ENCODE measurements around the gene TMEM74B.

The TMEM74B gene

DNA sequence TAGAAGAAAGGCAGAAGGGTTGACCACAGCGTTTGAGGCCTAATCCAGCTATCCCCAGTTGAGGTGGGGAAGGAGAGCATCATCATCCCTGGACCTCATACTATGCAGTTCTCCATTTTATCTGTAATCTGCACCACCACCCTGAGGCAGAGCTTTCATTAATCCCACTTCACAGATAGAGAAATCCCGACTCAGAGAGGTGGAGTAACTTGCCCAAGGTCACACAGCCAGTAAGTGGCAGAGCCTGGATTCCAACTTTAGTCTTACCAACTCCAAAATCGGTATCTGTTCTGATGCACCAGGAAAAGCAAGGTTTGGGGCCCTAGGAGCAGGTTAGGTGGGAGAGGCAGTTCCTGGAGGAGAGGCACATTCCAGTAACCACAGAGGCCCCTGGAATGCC lies 6.7 kb downstream of the TMEM74B start:
- TF ChIP-seq, protein P1, sequence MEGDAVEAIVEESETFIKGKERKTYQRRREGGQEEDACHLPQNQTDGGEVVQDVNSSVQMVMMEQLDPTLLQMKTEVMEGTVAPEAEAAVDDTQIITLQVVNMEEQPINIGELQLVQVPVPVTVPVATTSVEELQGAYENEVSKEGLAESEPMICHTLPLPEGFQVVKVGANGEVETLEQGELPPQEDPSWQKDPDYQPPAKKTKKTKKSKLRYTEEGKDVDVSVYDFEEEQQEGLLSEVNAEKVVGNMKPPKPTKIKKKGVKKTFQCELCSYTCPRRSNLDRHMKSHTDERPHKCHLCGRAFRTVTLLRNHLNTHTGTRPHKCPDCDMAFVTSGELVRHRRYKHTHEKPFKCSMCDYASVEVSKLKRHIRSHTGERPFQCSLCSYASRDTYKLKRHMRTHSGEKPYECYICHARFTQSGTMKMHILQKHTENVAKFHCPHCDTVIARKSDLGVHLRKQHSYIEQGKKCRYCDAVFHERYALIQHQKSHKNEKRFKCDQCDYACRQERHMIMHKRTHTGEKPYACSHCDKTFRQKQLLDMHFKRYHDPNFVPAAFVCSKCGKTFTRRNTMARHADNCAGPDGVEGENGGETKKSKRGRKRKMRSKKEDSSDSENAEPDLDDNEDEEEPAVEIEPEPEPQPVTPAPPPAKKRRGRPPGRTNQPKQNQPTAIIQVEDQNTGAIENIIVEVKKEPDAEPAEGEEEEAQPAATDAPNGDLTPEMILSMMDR (IDR thresholded peaks at IDR 0.05; ENCODE audit: low read depth, low read length) = no peak
- H3K27me3 ChIP-seq = 0 out of 2 replicates have a peak, but pooled peaks cover 3% of the 10 kb centered on the region
- H3K4me3 ChIP-seq (ENCODE audit: low read depth, low read length) = no peak overlapping the region
- H3K4me1 ChIP-seq = no peaks in the 10 kb centered on the region
- H3K9me3 ChIP-seq = no peaks in the 10 kb centered on the region
- DNase-seq = no peak
- no peaks in the 10 kb centered on the region for H3K36me3 ChIP-seq

DNA sequence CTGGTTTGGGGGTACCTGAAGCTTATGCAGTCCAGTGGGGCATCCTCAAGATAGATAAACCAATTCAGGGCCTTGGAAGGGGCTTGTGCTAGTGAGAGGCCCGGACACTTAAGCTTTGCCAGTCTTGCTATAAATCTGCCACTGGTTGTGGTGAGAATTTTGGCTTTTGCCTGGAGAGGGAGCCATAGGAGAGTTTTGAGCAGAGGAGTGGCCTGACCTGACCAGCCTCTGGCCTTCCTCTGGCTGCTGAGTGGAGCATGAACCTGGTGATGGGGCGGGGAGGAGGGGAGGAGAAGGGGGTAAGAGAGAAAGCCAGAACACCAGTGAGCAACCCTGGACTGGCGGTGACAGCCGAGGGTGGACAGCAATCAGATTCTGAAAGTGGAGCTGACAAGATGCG lies 7.1 kb downstream of the TMEM74B start:
- Histone ChIP-seq H3K4me3 (ENCODE audit: low read depth, low read length) (no peak overlapping the region), H3K4me1 (no peaks in the 10 kb centered on the region), H3K9me3 (no peaks in the 10 kb centered on the region), H3K27me3 (no peaks in the 10 kb centered on the region), H3K36me3 (no peaks in the 10 kb centered on the region)
- TF ChIP-seq, protein P1 (IDR thresholded peaks at IDR 0.05; ENCODE audit: low read depth, low read length) = no peak
- DNase-seq = no peak

DNA sequence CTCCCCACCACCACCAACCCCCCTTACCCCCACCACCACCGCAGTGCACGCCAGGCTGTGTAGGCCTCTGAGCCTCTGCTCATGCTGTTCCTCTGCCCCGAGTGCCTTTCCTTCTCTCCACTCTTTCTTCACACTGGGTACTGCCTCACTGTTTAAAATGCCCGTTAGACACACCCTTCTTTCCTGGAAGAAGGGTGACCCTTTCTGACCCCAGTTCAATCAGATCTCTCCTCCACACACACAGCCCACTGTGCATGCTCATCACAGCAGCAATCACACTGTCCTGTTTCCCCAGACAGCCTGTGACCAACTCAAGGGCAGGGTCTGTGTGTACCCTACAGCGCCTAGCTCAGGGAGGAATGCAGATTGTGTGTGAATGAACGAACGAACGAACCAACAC lies 10.0 kb downstream of the TMEM74B start:
- Histone ChIP-seq H3K36me3 (no peaks in the 10 kb centered on the region), H3K9me3 (no peaks in the 10 kb centered on the region), H3K4me1 (no peaks in the 10 kb centered on the region), H3K4me3 (ENCODE audit: low read depth, low read length) (no peak overlapping the region), H3K27me3 (no peaks in the 10 kb centered on the region)
- DNase-seq = no peak
- TF ChIP-seq, protein P1 (IDR thresholded peaks at IDR 0.05; ENCODE audit: low read depth, low read length) = no peak

DNA sequence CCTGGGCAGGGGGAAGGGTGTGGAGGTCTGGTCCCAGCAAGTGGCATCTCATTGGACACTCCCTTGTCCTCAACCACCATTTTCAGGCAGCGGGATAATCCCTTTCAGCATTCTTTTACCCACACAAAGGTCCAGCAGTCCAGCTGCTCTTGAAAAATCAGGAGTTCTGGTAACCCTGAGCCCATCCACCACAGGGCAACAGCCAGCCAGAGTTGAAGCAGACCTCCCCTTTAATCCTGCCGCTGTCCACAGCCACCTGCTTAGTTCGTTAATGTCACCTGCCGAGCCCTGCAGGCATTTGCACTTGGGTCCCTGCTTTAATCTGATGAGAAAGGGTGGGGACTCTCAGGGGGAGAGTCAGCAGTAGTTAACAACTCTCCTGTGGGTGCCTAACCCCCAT lies 11.1 kb downstream of the TMEM74B start:
- no peak for DNase-seq
- no peaks in the 10 kb centered on the region for H3K9me3 ChIP-seq
- TF ChIP-seq, protein P1 (IDR thresholded peaks at IDR 0.05; ENCODE audit: low read depth, low read length) = no peak
- no peaks in the 10 kb centered on the region for H3K27me3 ChIP-seq
- H3K36me3 ChIP-seq = no peaks in the 10 kb centered on the region
- H3K4me3 ChIP-seq (ENCODE audit: low read depth, low read length) = no peak overlapping the region
- H3K4me1 ChIP-seq = no peaks in the 10 kb centered on the region

DNA sequence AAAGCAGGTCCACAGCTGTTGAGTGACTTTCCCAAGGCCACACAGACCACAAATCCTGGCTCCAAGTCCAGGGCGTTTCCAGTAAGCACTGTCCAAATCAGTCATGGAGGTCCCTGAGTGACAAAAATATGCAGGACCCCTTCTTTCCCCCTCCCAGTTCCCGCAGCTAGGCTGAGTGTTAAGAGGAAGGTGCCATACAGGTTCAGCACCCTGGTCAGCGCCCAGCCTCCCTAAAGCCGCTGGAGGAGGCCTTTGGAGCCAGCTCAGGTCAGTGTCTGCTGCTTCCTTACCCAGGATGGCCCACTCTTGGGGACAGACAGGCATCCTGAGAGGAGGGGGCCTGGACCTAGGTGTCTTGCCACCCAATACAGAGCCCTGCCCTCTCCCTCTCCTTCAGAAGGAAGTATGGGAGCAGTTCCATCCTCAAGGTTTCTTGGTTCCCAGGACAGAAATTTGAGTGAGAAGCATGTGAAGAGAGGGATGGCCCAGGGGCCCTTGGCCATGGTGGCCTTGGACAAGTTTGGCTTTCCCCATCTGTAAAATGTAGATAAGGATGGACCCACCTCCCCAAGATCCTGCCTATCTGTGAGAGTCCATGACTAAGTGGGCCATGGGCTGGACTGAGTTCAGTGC lies 13.2 kb downstream of the TMEM74B start:
- Histone ChIP-seq H3K4me3 (ENCODE audit: low read depth, low read length) (no peak overlapping the region), H3K36me3 (no peaks in the 10 kb centered on the region), H3K9me3 (no peaks in the 10 kb centered on the region), H3K4me1 (no peaks in the 10 kb centered on the region), H3K27me3 (no peaks in the 10 kb centered on the region)
- TF ChIP-seq, protein P1 (IDR thresholded peaks at IDR 0.05; ENCODE audit: low read depth, low read length) = no peak
- DNase-seq = no peak

DNA sequence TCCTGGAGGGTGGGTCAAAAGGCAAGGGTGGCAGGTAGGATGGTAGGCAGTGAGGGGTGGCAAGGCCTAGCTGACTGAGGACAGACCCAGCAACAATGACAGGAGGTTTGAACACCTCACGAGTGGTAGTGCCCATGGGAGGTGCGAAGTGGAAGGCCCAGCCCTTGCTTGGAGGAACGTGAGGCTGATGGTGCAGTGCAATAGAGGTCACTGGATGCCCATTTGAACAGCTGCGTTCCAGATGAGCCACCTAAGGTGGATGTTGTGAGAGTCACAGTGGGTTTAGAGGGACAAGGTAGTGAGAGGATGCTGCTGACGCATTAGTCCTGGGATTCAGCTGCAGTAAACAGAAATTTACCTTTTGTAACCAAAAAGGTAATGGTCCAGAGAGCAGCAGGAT lies 15.6 kb downstream of the TMEM74B start:
- TF ChIP-seq, protein P1 (IDR thresholded peaks at IDR 0.05; ENCODE audit: low read depth, low read length) = no peak
- Histone ChIP-seq H3K27me3 (no peaks in the 10 kb centered on the region), H3K4me1 (no peaks in the 10 kb centered on the region), H3K9me3 (no peaks in the 10 kb centered on the region), H3K4me3 (ENCODE audit: low read depth, low read length) (no peak overlapping the region), H3K36me3 (no peaks in the 10 kb centered on the region; the same call in 1 of the 2 replicates)
- DNase-seq = no peak

All from BE2C (cell line).